ENCODE measurements around the gene ADAM22. TPM values are rescaled to one million over a fixed set of nuclear protein-coding genes. Genes with fewer than 3 reads are reported as not detected.
A peak's percentile ranks its signal among the peaks of the same experiment; 100 is the strongest.

The ADAM22 gene
- polyA plus RNA-seq, 1 of the 3 experiments (the other 2 are of a cell fraction), result 3.0 TPM

DNA sequence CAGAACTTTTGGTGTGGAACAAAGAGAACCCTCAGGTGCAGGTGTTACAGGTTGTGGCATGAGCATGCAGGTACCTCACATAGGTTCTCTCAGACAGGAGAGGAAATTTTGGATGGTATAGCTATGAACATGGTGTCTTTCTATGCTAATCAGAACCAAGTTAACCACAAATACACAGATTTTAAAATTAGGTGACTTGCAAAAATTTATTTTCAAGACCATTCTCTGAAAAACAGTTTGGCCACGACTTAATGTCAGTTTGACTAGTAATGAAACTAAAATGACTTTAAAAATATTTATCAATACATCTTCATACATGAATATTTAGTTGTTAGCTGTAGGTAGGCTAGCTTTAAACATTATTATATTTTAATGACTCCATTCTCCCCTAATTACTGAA, 156.2 kb downstream of the ADAM22 start:
- Histone ChIP-seq H3K4me2 (no peak overlapping the region), H3K9me3 (no peaks in the 10 kb centered on the region), H3K4me3 (ENCODE audit: low read depth in 2 of 2, low read length in 1 of 2) (no peak overlapping the region), H2AFZ (ENCODE audit: low read depth) (no peak overlapping the region), H3K27ac (ENCODE audit: low read depth in 2 of 2, low read length in 1 of 2) (0 out of 4 replicates have a peak overlapping the region, but pooled peaks of 1 of the 2 experiments have one; percentile 24), H3F3A (replicated peaks; ENCODE audit: insufficient read depth) (no peaks in the 10 kb centered on the region), H3K4me1 (ENCODE audit: control insufficient read depth in 1 of 2, insufficient read depth in 2 of 2, low read depth in 1 of 2, low read length in 1 of 2) (peaks cover 0 to 38% of the 10 kb centered on the region in 2 experiments; a peak in 2 of 4 replicates), H4K20me1 (ENCODE audit: insufficient read depth) (no peaks in the 10 kb centered on the region), H3K9ac (no peak overlapping the region), H3K9me2 (no peaks in the 10 kb centered on the region; the same call in 1 of the 2 replicates), H3K79me2 (ENCODE audit: insufficient read depth) (no peaks in the 10 kb centered on the region), H3K36me3 (replicated peaks in 1 of 2; ENCODE audit: control insufficient read depth in 1 of 2, insufficient read depth in 2 of 2, low read length in 1 of 2) (no peaks in the 10 kb centered on the region), H3K27me3 (ENCODE audit: insufficient read depth) (no peaks in the 10 kb centered on the region)
- 47% methylated on average over 1 of the region's 1 CpG for WGBS (ENCODE audit: low lambda C conversion rate)
- CTCF ChIA-PET, result interaction anchor here (0.6 to 2.4 kb wide), 8 partner anchors 12 to 310 kb away, joined by 3 to 8 read pairs (median 3); no protein-coding TSS in a partner anchor
- TF ChIP-seq FOXJ3 (CRISPR knock-in tag; IDR thresholded peaks at IDR 0.05) (no peak), RAD21 (IDR thresholded peaks at IDR 0.05; ENCODE audit: low read length) (no peak), ELF1 (IDR thresholded peaks at IDR 0.05) (no peak), SMC3 (IDR thresholded peaks at IDR 0.05; ENCODE audit: low read depth, low read length) (no peak), RFX5 (IDR thresholded peaks at IDR 0.05; ENCODE audit: low read length) (no peak), TCF12 (IDR thresholded peaks at IDR 0.05) (no peak), POLR2AphosphoS5 (IDR thresholded peaks at IDR 0.05; ENCODE audit: low read depth, low read length) (no peak), MXI1 (IDR thresholded peaks at IDR 0.05; ENCODE audit: low read depth, low read length) (no peak), FOXM1 (IDR thresholded peaks at IDR 0.05; ENCODE audit: low read depth) (no peak), YY1 (IDR thresholded peaks at IDR 0.05; ENCODE audit: low read depth) (no peak), REST (IDR thresholded peaks at IDR 0.05; ENCODE audit: low read depth, low read length) (no peak), USF1 (IDR thresholded peaks at IDR 0.05; ENCODE audit: borderline replicate concordance, low read depth) (no peak), EZH2phosphoT487 (IDR thresholded peaks at IDR 0.05; ENCODE audit: borderline replicate concordance, low read depth) (no peak), EP300 (IDR thresholded peaks at IDR 0.05; ENCODE audit: borderline replicate concordance in 1 of 2, low read depth in 1 of 2, low read length in 1 of 2) (no peak), SIN3A (IDR thresholded peaks at IDR 0.05; ENCODE audit: borderline replicate concordance, low read depth, low read length) (no peak)
- TF ChIP-seq, protein P1, sequence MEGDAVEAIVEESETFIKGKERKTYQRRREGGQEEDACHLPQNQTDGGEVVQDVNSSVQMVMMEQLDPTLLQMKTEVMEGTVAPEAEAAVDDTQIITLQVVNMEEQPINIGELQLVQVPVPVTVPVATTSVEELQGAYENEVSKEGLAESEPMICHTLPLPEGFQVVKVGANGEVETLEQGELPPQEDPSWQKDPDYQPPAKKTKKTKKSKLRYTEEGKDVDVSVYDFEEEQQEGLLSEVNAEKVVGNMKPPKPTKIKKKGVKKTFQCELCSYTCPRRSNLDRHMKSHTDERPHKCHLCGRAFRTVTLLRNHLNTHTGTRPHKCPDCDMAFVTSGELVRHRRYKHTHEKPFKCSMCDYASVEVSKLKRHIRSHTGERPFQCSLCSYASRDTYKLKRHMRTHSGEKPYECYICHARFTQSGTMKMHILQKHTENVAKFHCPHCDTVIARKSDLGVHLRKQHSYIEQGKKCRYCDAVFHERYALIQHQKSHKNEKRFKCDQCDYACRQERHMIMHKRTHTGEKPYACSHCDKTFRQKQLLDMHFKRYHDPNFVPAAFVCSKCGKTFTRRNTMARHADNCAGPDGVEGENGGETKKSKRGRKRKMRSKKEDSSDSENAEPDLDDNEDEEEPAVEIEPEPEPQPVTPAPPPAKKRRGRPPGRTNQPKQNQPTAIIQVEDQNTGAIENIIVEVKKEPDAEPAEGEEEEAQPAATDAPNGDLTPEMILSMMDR (IDR thresholded peaks at IDR 0.05), result no peak
- TF ChIP-seq, protein P2, sequence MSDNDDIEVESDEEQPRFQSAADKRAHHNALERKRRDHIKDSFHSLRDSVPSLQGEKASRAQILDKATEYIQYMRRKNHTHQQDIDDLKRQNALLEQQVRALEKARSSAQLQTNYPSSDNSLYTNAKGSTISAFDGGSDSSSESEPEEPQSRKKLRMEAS (IDR thresholded peaks at IDR 0.05; ENCODE audit: low read depth), result no peak
- TF ChIP-seq, protein P3, sequence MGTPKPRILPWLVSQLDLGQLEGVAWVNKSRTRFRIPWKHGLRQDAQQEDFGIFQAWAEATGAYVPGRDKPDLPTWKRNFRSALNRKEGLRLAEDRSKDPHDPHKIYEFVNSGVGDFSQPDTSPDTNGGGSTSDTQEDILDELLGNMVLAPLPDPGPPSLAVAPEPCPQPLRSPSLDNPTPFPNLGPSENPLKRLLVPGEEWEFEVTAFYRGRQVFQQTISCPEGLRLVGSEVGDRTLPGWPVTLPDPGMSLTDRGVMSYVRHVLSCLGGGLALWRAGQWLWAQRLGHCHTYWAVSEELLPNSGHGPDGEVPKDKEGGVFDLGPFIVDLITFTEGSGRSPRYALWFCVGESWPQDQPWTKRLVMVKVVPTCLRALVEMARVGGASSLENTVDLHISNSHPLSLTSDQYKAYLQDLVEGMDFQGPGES (IDR thresholded peaks at IDR 0.05; ENCODE audit: low read depth, low read length), result no peak
- DNase-seq, result no peak
- POLR2A ChIA-PET, result no interaction called here

Data from SK-N-SH (cell line).